ENCODE data around the gene HOXC9.
"Not testable (repeated sequence)": the region's sequence is repeated elsewhere in the genome, so short reads cannot be mapped to it uniquely, and the experiment has no call there.

The HOXC9 gene

DNA sequence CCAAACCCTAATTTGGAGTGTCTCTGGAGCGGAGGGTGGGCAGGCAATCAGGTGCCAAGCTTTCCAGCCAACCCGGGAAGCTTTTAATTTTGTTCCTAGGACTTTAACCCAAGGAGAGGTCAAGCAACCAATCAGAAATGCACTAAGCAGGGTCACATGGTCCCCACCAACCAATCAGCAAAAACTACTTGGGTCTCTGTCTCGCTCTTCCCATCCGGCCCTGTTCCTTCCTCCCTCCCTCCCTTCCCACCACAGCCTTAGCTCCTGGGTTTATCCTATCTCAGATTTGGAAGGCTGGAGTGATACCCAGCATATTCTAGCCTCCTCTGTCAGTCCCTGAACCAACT, 40.2 kb downstream of the HOXC9 start:
- no peak for DNase-seq (ENCODE audit: low read depth, low spot score)

DNA sequence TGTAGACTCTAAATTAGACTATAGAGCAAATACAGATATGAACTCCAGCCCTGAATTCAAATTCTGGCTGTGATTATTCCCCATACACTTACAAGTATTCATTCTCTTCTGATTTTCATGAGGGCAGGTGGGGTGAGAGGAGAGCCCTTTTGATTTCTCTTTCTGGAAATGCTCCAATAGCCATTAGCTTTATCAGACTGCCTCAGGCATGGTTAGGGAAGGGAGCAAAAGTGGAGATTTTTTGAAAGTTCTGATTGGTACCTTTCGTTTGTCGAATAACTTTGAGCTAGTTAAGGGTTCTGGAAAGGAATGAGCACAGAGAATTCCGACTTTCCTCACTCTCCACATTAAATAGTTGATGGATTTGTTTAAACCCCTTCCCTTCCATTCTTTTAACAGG, 40.7 kb downstream of the HOXC9 start:
- DNase-seq (ENCODE audit: low read depth, low spot score) = no peak

DNA sequence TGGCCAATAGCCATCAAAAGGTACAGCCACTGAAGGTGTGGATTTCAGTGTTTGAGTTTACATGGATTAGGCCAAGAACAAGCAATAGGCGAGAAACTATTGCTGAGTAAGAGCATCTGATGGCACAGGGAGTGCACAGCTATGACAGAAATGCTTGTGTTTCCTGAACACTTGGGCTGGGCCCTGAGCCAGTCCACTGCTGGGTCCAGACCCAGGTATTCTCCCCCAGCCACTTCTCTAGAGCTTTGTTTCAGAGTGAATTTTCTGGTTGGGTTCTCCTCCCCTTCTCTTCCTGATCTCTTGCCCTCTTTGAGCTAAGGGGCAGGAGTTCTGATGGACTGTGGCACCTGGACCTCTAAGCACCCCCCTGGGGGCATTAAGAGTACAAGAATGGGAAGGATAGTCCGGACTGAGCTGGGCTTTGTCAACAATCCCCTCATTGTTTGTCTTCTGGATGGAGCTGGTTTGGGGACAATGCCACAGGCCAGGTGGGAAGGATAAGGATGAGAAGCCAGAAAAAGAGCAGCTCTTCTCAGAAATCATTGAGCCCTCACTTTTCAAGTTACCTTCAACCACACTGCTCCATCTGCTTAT, 41.2 kb downstream of the HOXC9 start:
- no peak for DNase-seq (ENCODE audit: low read depth, low spot score)

DNA sequence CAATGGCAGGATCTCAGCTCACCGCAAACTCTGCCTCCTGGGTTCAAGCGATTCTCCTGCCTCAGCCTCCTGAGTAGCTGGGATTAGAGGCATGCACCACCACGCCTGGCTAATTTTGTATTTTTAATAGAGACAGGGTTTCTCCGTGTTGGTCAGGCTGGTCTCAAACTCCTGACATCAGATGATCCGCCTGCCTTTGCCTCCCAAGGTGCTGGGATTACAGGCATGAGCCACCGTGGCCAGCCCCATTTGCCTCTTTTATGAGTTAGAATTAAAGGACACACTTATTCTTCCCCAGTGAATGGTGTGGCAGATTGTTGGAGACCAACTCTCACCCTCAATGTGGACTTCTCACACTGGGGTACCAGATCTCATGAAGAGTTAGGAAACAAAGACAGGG, 42.1 kb downstream of the HOXC9 start:
- not testable (repeated sequence) for DNase-seq (ENCODE audit: low read depth, low spot score)

DNA sequence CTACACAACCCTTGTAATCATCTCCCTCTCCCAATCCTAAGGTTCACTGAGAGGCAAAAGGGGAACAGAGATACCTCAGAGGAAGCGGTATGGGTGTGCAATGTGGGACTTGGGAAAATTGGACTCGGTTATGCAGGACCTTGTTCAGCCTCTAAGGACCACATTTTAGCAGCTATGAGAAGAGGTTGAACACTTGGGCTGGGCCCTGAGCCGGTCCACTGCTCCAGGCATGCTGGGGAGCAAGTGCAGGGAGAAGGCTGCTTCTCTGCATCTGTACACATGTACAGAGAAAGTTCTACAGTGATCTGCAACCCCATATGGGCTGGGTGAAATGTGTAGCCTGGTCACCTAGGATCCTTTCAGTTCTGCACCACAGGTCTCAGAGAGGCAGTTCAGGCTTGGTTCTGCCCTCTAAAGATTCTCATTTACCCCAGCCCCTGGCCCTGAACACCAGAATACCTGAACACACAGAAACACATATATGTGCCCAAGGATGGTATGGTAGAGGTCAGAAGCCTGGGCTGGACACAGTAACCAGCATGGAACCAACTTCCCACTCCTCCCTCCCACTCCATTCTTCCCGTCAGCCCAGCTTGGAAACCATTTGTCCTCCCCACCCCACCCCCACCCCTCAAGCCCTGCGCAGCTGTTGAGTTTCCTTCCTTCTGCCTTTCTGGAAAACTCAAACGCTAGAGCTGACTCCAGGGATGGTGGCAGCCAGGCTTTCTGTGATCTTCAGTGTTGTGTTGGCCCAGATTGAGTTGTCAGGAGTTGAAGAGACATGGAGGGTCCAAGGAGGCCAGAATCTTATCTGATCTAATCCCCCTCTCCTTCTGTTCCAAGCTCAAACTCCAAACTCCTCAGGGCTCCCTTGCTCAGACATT, 43.3 kb downstream of the HOXC9 start:
- DNase-seq (ENCODE audit: low read depth, low spot score) = no peak

GRCh38 chr12:54044425-54045103, 44.6 kb downstream of the HOXC9 start:
- DNase-seq (ENCODE audit: low read depth, low spot score) = no peak

GRCh38 chr12:54045401-54045800, 45.4 kb downstream of the HOXC9 start:
- no peak for DNase-seq (ENCODE audit: low read depth, low spot score)

DNA sequence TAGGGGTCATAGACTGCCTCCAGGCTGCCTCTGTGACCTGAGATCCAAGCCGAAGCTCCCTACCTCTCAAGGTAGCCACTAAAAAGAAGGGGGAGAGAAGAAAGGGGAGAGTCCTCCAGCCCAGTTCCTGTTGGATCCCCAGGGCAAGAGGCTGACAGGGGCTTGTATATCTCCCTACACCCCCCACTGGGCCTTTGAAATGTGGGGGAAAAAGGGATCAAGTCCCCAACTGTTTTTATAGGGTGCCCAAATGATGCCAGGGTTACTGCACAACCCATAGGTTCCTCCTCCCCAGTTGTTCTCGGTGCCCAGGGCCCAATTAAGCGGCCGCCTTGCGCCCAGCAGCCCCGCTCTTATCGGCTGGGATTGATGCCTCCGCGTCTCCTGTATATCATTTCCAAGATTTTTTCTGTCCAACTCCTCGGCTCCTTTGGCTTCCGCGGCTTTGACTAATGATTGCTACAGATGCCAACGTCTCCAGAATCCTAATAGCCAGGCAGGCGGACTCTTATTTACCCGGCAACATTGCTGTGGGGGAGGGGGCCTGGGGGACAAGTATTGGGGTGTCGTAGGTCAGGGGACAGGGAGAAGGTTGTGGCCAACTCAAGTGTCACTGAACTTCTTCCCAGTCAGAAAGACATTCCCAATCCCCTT, 46.0 kb downstream of the HOXC9 start:
- no peak for DNase-seq (ENCODE audit: low read depth, low spot score)

DNA sequence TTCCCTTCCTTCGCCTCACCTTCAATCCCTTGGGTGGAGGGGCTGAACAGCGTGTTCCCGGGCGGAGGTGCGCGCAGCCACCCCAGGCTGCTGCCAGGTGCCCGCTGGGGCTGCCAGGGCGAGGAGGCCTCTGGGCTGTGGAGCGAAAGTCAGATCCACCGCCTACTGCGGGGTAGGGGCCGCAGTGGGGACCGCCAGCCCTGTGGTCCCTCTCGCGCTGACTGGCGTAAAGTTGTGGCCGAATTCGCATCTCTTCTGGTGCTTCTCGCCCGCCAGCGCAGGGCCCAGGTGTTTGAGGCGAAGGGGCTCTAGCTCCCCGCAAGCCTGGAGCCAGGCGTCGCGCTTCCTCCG, 46.8 kb downstream of the HOXC9 start:
- DNase-seq (ENCODE audit: low read depth, low spot score) = no peak

DNA sequence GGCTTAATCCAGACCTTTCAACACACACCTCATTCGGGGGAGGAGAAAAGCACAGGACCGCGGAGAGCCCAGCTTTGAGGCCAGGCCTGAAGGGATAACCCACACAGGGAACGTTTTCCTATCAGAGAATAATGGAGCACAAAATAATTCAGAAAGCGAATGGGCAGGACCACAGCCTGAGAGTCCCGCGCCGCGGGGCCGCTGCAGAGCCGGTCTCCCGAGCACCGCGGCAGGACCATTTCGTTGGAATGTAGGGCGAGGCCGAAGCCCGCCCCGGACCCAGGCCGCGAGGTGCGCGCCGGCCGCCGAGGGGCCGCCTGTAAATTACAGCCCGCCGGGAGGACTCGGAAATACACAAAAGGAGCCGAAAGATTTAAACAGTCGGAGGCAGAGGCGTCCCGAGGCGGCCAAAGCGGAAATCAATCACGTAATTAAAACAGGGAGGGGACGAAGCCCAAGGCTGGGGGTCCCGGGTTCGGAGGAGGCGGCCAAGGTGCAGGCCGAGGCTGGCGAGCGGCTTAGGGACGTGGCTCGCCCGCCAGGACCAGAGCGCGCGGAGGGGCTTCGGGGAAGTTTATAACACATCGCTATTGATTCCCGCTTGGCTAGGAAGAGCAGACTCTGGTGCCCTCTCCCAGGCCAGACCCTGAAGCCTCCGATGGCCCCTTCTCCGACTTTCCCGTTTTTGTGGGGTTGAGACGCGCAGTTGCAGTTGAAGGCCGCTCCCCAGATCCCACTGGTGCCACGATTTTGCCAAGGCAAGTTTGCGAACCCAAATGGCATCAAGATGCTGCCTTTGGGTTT, 47.4 kb downstream of the HOXC9 start:
- DNase-seq (ENCODE audit: low read depth, low spot score) = no peak

DNA sequence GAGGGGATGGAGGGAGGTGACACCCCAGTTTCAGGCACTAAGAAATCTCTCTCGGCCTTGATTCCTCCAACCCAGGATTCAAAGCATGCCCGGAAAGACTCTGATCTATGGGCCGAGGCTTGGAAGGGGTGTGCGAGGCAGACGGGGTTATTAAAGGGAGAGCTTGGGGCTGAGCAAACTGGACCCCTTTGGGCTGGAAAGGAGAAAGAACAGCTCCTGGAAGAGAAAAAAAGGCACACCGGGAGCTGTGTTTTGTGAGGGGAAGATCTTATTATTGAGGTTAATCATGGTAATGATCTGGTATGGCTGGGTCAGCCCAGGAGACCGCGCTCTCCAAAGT, 48.0 kb downstream of the HOXC9 start:
- DNase-seq (ENCODE audit: low read depth, low spot score) = no peak

DNA sequence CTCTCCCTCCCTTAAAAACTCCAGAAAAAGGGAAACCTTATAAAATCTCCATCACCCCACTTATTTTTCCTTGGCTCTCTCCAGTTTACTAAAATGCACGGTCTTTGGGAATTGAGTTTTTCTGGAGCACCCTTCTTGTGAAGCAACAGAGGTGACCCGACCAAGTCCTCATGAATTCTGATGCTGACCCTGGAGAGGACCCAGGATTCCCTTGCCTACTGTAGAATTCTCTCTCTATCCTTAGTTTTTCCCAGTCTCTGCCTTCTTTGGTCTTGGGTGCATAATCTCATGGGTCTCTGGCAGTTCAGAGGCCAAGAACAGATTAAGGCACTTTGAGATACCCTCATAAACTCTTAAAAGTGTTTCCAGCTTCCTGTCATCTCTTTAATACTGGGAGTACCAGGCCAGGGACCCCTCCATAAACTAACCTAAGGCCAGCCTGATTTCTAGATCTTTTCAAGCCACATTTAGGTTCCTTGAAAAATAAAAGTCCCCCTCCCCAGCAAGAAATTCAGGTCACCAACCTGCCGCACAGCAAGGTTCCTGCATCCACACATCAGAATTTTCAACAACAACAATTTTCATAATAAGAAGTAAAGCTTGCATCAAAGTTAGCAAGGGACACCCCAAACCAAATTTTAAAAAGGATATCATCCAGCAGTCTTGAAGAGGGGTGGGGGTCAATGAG, 48.6 kb downstream of the HOXC9 start:
- DNase-seq (ENCODE audit: low read depth, low spot score) = no peak

DNA sequence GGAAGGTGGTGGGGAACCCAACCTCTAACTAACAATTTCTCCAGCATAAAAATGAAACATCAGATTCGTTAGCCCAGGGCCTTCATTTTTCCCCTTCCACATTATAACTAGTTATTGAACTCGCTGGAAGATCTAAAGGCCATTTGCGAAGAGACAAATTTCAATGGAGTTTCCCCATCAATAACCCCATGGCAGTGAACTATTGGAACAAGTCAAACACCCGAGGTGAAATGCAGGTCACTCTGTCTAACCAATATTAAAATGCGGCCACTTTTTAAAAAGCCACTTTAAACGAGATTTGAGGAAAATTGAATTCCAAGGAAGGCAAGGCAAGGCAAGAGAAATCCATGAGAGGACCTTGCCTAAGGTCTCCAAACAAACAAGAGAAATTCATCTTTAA, 49.1 kb downstream of the HOXC9 start:
- no peak for DNase-seq (ENCODE audit: low read depth, low spot score)

DNA sequence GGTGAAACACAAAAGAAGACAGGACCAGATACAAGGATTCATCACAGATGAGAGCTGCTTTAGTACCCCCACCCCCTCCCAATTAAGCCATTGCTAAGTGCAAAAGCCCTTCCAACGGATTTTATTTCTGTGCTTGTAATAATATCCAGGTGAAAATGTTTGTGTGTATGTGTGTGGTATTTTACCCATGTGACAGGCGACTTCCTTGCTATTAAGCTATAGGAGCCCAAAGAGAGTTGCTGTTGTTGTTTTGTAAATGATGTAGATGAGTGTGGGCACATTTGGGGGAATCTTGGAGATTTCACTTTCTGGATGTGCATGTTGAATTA, 50.5 kb downstream of the HOXC9 start:
- DNase-seq (ENCODE audit: low read depth, low spot score) = no peak

DNA sequence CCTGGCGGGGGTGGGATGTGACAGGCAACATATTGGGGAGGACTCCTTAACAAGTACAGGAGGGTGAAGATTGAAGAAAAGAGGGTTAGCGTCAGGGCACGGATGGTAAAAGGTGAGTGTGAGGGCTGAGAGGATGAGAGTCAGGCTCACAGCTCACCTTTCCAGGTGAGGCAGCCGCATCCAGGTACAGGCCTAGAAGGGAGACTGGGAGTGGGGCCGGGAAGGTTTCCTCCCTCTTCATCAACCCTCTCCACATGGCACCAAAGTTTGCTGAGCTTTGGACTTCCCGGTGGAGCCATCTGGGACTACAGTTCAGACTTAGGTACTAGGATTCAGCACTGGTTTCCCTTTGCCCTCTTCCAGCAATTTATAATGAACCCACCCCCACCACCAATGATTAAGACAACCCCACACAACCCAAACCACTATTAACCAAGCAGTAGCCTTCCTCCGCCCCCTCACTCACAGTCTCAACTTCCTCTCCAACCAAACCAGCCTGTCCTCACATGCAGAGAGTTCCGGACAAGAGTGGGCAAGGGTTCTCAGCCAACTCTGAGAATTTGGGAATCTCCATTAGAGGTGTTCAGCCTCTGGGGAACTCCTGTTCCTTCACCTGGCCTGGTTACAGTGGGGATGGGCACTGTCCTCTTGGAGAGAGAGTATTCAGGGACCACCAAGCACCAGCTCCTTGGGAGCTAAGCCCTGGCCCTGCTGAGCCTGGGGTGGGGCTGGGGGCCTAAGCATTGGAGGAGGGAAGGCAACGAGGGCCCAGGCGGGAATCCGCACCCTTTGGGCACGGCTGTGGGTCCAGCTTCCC, 51.3 kb downstream of the HOXC9 start:
- DNase-seq (ENCODE audit: low read depth, low spot score) = no peak

GRCh38 chr12:54051874-54052437, 52.0 kb downstream of the HOXC9 start:
- no peak for DNase-seq (ENCODE audit: low read depth, low spot score)

DNA sequence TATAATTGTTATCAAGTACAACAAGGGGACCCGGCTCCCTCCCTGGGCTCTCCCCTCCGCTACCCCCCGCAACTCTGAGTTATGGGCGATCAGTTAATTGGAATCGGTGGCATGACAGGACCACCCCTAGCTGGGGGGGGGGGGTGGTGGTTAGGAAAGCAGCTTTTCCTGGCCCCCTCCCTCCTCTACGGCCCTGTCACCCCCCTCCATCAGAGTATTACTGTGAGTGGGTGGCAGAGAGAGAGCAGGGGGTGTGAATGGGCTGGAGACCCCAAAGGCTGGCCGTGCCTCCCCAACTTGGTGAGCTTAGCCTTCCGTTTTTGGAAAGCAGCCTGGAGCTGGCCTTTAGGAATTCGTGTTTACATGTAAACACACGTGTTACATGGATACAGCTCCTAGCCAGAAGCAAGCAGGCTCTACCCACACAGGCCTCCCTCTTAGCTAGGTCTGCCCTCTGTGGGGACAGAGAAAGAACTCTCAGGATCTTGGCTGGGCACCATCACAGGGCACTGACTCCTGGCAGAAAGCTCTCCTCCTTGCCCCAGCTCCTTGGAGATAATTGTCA, 52.6 kb downstream of the HOXC9 start:
- no peak for DNase-seq (ENCODE audit: low read depth, low spot score)

All from activated naive CD8-positive, alpha-beta T cell treated with anti-CD3 and anti-CD28 coated beads, Interleukin-2, amount 50 U/mL, for 16 hours (primary cell).